ENCODE results near the gene ITPR2. TPM values are rescaled to one million over a fixed set of nuclear protein-coding genes. Genes with fewer than 3 reads are reported as not detected.

ITPR2 gene
- total and polyA plus RNA-seq, 2 of the 13 experiments (the other 11 are each of a cell fraction or from before 2014, with no cell fraction given): 31.9 to 81.9 TPM

DNA sequence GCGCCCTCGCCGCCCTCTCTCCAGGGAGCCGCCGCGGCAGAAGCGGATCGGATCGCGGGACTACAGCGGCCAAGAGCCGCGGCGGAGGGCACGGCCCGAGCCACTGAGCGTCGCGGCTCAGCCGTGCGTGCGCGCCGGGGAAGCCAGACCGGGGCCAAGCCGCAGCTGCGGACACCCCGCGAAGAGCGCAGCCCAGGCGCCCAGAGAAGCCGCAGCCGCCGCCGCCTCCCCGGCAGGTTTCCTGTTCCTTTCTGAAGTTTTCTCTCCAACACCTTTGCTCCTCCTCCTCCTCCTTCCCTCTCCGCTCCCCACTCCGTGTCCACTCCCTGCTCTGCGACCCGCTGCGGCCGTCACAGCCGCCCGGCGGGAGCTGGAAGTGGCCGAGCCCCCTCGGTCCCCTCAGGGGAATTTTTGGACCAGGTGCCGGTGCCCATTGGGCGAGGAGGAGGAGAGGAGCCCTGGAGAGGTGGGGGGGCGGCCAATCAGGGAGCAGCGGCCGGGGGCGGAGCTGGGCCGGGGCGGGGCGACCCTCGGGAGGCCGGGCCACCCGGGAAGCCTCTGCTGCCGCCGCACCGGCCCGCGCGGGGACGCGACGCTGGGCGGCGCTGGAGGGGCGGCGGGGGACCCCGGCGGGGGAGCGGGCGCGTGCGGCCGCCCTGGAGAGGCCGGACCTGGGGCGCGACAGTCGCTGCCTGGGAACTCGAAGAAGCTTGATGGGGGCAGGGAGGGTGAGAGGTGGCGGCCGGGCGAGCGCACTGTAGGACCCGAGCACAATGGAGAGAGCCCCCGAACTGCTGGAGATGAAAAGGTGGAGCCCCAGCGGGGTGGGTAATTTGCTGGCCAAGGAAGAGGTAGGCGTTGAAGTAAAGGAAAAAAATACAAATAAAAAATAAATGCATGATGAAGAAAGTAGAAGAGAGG, at the start of gene ITPR2 (continued):
- TF ChIP-seq, protein P1, sequence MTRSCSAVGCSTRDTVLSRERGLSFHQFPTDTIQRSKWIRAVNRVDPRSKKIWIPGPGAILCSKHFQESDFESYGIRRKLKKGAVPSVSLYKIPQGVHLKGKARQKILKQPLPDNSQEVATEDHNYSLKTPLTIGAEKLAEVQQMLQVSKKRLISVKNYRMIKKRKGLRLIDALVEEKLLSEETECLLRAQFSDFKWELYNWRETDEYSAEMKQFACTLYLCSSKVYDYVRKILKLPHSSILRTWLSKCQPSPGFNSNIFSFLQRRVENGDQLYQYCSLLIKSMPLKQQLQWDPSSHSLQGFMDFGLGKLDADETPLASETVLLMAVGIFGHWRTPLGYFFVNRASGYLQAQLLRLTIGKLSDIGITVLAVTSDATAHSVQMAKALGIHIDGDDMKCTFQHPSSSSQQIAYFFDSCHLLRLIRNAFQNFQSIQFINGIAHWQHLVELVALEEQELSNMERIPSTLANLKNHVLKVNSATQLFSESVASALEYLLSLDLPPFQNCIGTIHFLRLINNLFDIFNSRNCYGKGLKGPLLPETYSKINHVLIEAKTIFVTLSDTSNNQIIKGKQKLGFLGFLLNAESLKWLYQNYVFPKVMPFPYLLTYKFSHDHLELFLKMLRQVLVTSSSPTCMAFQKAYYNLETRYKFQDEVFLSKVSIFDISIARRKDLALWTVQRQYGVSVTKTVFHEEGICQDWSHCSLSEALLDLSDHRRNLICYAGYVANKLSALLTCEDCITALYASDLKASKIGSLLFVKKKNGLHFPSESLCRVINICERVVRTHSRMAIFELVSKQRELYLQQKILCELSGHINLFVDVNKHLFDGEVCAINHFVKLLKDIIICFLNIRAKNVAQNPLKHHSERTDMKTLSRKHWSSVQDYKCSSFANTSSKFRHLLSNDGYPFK (CRISPR knock-in tag; IDR thresholded peaks at IDR 0.05; ENCODE audit: borderline replicate concordance): no peak
- TF ChIP-seq EZH2 (conservative IDR thresholded peaks at IDR 0.05; ENCODE audit: low read depth, low read length) (no peak), HMG20B (CRISPR knock-in tag; conservative IDR thresholded peaks at IDR 0.05) (peak; percentile 57; the same call in 1 of the 2 replicates), ZNF225 (CRISPR knock-in tag; IDR thresholded peaks at IDR 0.05) (no peak; the same call in 1 of the 2 replicates), ZNF274 (CRISPR knock-in tag; IDR thresholded peaks at IDR 0.05) (0 out of 2 replicates have a peak, but pooled peaks have one; percentile 48), TRIM24 (CRISPR knock-in tag; IDR thresholded peaks at IDR 0.05) (no peak), ZNF354B (CRISPR knock-in tag; IDR thresholded peaks at IDR 0.05) (no peak), RAD21 (CRISPR knock-in tag; IDR thresholded peaks at IDR 0.05) (peak; percentile 30; the same call in 1 of the 2 replicates), MXI1 (IDR thresholded peaks at IDR 0.05; ENCODE audit: borderline replicate concordance, low read depth, low read length) (peak; percentile 13; the same call in 1 of the 3 replicates), FOXA1 (IDR thresholded peaks at IDR 0.05) (no peak), FOXA1 (CRISPR knock-in tag; IDR thresholded peaks at IDR 0.05) (no peak), SOX6 (IDR thresholded peaks at IDR 0.05) (no peak), SOX6 (CRISPR knock-in tag; IDR thresholded peaks at IDR 0.05) (no peak), YEATS4 (CRISPR knock-in tag; IDR thresholded peaks at IDR 0.05; ENCODE audit: borderline replicate concordance) (peak; percentile 18; the same call in 1 of the 2 replicates), ZNF737 (CRISPR knock-in tag; IDR thresholded peaks at IDR 0.05; ENCODE audit: borderline replicate concordance) (no peak), ZNF34 (CRISPR knock-in tag; IDR thresholded peaks at IDR 0.05; ENCODE audit: borderline replicate concordance) (no peak), NBN (conservative IDR thresholded peaks at IDR 0.05) (no peak), SAFB2 (CRISPR knock-in tag; IDR thresholded peaks at IDR 0.05; ENCODE audit: borderline replicate concordance, low read depth) (no peak), ZNF343 (CRISPR knock-in tag; IDR thresholded peaks at IDR 0.05) (no peak; the same call in 1 of the 2 replicates)
- TF ChIP-seq, protein P2, sequence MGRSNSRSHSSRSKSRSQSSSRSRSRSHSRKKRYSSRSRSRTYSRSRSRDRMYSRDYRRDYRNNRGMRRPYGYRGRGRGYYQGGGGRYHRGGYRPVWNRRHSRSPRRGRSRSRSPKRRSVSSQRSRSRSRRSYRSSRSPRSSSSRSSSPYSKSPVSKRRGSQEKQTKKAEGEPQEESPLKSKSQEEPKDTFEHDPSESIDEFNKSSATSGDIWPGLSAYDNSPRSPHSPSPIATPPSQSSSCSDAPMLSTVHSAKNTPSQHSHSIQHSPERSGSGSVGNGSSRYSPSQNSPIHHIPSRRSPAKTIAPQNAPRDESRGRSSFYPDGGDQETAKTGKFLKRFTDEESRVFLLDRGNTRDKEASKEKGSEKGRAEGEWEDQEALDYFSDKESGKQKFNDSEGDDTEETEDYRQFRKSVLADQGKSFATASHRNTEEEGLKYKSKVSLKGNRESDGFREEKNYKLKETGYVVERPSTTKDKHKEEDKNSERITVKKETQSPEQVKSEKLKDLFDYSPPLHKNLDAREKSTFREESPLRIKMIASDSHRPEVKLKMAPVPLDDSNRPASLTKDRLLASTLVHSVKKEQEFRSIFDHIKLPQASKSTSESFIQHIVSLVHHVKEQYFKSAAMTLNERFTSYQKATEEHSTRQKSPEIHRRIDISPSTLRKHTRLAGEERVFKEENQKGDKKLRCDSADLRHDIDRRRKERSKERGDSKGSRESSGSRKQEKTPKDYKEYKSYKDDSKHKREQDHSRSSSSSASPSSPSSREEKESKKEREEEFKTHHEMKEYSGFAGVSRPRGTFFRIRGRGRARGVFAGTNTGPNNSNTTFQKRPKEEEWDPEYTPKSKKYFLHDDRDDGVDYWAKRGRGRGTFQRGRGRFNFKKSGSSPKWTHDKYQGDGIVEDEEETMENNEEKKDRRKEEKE (IDR thresholded peaks at IDR 0.05): no peak
- TF ChIP-seq, protein P3, sequence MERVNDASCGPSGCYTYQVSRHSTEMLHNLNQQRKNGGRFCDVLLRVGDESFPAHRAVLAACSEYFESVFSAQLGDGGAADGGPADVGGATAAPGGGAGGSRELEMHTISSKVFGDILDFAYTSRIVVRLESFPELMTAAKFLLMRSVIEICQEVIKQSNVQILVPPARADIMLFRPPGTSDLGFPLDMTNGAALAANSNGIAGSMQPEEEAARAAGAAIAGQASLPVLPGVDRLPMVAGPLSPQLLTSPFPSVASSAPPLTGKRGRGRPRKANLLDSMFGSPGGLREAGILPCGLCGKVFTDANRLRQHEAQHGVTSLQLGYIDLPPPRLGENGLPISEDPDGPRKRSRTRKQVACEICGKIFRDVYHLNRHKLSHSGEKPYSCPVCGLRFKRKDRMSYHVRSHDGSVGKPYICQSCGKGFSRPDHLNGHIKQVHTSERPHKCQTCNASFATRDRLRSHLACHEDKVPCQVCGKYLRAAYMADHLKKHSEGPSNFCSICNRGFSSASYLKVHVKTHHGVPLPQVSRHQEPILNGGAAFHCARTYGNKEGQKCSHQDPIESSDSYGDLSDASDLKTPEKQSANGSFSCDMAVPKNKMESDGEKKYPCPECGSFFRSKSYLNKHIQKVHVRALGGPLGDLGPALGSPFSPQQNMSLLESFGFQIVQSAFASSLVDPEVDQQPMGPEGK (CRISPR knock-in tag; IDR thresholded peaks at IDR 0.05): peak; percentile 84
- TF ChIP-seq, protein P4, sequence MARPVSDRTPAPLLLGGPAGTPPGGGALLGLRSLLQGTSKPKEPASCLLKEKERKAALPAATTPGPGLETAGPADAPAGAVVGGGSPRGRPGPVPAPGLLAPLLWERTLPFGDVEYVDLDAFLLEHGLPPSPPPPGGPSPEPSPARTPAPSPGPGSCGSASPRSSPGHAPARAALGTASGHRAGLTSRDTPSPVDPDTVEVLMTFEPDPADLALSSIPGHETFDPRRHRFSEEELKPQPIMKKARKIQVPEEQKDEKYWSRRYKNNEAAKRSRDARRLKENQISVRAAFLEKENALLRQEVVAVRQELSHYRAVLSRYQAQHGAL (CRISPR knock-in tag; IDR thresholded peaks at IDR 0.05; ENCODE audit: not compliant biosample characterization): no peak
